GM21529 (cell line): Measurements from ENCODE around the gene TIGD1.

Experiments used
- ATAC-seq: cut with Tn5 transposase; IDR thresholded peaks from one replicate; pipeline ENCODE4 v1.9.1; 2021; ENCODE audit not compliant: unreplicated experiment

The TIGD1 gene

DNA sequence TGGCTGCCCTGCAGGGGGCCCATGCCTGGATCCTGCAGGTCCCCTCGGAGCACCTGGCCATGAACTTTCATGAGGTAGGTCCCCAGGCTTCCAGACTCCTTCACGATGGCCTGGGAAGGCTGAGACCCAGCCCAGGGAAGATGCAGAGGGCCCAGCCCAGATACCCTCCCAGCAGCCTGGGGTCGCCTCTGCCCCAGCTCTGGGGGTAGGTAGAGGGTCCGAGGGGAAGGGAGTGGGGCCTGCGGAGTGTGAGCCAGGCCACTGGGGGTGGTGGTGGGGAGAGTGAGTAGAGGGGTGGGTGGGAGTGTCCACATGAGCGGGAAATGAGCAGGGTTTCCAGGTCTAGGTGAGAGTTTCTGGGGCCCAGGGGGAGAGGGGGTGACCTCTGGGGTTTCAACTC, 25.6 kb downstream of the TIGD1 start:
- no peak for ATAC-seq

DNA sequence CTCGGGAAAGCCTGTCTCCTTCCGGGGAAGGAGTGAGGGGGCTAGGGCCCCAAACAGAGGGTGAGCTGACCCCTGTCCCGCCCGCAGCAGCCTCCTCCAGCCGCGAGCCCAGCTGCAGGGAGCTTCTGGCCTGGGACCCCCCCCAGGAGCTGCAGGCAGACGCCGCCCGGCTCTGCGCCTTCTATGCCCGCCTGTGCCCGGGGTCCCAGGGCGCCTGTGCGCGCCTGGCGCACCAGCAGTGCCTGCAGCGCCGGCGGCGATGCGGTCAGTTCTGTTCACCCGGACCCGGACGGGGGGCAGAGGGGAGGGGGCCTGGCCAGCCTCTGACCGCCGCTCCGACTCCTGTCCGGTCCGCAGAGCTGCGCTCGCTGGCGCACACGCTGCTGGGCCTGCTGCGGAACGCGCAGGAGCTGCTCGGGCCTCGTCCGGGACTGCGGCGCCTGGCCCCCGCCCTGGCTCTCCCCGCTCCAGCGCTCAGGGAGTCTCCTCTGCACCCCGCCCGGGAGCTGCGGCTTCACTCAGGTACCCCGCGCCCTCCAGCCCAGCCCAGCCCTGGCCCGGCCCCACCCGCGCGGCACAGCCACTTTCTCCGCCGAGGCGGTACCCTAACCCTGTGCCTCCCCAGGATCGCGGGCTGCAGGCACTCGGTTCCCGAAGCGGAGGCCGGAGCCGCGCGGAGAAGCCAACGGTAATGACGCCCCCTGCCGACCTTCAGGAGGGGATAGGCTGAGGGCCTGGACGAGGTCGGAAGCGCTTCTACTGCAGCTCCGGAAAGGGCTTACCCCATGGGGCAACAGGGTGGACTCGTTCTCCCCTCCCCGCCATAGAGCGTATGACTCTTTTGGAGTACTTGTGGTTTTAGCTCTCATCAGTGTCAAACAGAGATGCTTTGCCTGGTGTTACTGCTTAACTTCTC, 26.4 kb downstream of the TIGD1 start:
- ATAC-seq = no peak

DNA sequence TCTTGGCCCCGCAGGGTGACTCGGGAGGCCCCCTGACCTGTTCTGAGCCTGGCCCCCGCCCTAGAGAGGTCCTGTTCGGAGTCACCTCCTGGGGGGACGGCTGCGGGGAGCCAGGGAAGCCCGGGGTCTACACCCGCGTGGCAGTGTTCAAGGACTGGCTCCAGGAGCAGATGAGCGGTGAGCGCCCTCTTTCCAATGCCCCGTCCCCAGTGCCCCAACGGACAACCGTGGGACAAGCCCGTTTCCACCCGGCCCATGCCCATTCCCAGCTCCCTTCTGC, 27.0 kb downstream of the TIGD1 start:
- no peak for ATAC-seq

DNA sequence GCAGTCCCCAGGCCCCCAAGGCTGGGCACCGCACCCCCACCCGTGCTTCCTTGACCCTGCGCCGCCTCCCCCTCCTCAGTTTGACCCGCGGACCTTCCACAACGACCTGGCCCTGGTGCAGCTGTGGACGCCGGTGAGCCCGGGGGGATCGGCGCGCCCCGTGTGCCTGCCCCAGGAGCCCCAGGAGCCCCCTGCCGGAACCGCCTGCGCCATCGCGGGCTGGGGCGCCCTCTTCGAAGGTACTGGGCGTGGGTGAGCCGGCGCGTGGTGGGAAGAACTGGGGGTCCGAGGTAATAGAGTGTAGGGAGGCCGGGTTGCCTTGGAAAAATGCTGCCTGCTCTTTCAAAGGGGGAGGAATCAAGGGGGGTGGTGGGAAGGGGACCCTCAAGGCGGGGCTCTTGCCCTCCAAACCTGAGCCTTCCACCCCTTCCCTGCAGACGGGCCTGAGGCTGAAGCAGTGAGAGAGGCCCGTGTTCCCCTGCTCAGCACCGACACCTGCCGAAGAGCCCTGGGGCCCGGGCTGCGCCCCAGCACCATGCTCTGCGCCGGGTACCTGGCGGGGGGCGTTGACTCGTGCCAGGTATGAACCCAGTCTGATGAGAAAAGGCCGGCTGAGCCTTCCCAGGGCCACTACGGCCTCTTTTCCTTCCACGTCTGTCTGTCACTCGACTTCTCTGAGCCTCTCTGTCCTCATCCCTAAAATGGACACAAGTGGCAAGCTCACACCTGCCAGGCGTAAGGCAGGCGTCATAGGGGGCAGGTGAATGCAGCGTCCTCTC, 27.5 kb downstream of the TIGD1 start:
- no peak for ATAC-seq

DNA sequence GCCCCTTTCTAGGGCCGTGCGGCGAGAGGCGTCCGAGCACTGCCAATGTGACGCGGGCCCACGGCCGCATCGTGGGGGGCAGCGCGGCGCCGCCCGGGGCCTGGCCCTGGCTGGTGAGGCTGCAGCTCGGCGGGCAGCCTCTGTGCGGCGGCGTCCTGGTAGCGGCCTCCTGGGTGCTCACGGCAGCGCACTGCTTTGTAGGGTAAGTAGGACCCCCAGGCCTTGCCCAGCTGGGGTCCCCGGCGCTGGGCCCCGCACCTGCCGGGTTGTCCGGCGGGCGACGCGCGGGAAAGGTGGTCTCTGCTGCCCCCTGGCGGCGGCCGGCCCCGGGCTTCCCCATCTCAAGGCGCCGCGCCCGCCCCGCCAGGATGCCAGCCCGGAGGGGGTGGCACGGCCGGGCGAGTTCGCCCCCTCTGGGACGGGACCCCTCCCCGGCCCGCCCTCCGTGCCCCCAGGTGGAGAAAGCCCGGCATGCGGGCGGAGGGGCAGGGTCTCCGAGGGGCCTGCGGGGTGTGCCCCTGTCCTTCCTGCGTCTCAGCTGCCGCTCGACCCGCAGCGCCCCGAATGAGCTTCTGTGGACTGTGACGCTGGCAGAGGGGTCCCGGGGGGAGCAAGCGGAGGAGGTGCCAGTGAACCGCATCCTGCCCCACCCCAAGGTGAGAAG, 28.3 kb downstream of the TIGD1 start:
- ATAC-seq = no peak

DNA sequence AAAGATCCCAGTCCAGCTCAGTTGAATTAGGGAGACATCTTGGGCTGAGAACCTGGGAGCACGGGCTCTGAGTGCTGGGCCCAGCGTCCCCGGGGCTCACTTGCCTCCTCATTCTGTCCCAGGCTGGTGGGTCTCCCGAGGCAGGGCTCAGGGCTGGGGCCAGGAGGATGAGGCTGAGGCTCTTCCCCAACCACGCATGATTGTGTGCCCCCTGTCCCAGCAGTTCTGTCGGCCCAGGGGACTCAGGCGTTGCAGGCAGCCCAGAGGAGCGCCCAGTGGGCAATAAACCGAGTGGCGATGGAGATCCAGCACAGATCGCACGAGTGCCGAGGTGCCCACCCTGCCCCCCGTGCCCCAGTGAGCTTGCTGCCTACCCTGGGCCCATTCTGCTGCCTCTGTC, 29.3 kb downstream of the TIGD1 start:
- no peak for ATAC-seq

DNA sequence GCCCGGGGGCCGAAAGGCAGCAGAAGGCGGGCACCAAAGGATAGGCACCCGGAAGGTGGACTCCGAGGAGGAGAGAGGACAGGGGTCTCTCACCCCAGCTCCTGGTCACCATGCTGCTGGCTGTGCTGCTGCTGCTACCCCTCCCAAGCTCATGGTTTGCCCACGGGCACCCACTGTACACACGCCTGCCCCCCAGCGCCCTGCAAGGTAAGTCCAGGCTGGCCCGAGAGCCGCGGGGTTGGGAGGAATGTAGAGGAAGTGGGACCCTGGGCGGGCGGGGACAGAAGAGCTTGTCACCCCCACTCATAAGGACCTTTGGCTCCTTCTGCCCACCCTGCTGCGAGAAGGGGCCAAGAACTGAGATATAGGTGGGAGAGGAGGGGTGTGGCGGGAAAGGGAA, 29.9 kb downstream of the TIGD1 start:
- ATAC-seq = no peak

DNA sequence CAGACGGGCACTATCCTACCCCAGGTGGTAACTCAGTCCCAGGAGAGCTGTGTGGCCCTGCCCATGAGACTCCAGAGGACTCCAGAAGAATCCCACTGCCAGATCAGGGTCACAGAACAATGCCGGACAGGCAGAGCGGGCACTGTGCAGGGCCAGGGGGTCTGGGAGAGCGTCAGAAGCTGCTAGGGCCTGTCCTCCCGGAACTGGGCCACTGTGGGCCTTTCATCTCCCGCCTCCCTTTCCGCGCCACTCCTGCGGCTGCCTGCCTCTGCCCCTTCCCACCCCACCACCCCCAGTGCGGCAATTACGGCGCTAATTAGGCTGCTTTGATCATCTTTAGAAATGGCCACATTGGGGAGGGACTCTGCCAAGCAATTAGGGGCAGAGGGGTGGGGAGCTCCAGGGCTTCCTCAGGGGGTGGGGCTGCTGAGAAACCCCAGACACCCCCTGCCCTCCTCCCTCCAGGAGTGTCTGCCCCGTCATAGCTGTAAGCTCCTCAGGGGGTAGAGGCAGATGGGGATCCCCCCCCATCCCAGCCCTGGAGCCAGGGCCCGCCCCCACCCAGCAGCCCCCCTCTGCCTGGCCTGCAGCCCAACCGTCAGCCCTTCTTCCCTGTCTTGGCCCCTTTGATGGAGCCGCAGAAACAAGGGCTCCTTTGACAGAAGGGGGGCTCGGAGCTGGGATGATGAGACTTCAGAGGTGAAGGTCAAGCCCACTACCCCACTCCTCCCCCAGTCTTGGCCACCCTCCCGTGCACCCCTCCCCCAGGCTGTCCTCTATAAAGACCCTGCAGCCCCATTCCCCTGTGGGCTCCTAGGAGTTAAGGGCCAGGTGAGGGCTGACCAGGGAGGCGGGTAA, 30.5 kb downstream of the TIGD1 start, which contains the start of gene PRSS56:
Gene PRSS56, plus strand, starts transcription at position 808 of the 858 bp plus-strand sequence. CDS start 211 bp downstream, outside the sequence.
- ATAC-seq = no peak

DNA sequence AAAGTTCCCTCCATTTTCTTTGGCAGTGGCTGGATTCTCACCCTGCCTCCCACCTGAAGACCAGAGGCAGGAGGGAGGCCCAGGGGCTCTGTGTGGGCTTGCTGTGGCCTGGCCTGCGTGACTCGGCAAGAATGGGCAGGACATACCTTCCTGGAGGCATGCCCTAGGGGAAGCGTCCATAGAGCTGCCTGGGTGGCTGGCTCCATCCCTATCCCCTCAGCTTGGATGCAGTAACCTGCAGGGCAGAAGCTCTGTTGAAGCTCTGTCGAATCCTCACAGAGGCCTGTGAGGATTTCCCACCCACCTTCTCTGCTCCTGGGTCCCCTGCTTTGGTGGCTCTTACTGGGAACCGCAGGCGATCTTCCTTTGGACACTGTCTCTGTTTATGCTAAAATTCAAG, 31.5 kb downstream of the TIGD1 start:
- ATAC-seq = no peak

DNA sequence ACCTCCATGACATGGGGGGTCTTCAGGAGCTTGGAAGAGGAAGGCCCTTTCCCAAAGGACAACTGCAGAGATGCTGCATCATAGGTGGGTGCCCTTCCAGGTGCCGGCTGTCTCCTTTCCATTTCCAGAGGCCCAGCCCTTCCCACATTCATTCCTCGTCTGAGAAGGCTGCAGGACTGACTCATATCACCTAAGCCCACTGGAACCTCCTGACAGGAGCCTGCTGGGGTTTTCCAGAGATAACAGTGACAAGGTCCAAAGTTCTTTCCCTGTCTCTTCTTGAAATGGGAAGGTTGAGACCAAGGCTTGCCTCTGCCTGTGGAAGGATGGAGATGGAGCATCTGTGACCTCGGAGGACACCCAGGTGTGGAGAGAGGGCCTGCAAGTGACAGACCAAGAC, 33.8 kb downstream of the TIGD1 start:
- ATAC-seq = no peak

DNA sequence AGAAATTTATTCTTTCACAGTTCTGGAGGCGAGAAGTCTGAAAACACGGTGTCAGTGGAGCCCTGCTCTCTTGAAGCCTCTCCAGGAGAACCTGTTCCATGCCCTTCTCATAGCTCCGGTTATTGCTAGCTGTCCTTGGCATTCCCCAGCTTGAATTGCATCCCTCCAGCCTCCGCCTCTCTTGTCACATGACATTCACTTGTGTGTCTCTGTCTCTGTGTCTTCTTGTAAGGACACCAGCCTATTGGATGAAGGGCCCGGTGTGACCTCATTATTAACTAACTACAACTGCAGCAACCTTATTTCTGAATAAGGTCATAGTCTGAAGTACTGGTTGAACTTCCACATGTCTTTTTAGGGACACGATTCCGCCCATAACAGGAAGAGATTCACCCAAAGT, 34.7 kb downstream of the TIGD1 start:
- no peak for ATAC-seq

DNA sequence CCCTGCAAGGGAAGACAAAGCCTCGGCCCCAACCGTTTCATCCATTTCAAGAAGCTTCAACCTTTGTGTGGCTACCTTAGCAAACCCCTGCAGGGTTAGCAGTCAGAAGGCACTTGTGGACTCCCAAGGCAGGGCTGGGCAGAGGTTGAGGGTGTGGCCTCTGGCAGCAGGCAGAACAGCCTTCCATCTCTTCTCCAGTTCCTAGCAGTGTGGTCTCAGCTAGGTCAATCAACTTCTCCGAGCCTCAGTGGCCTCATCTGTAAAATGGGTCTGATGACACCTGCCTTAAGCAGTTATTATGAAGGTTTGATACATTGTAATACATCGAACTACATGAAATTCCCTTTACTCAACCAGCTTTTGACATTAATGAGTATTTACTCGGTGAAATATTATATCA, 37.0 kb downstream of the TIGD1 start:
- ATAC-seq = no peak

DNA sequence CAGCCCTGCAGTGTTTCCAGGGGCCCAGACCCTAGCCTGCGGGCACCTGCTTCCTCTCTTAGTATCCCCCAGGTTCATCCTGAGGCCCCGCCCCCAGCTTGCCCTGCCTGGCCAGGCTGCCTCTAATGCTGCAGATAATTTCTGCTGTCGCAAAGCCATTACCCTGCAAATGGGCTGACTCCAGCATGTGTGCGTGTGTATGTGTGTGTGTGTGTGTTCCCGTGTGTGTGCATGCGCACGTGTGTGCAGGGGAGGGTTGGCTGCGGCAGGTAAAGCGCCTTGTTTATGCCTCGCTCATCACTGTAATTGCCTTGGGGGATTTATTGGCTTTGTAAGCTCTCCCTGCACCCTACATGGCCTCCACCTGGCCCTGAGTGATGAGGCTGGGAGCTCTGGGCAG, 37.8 kb downstream of the TIGD1 start:
- ATAC-seq = no peak

DNA sequence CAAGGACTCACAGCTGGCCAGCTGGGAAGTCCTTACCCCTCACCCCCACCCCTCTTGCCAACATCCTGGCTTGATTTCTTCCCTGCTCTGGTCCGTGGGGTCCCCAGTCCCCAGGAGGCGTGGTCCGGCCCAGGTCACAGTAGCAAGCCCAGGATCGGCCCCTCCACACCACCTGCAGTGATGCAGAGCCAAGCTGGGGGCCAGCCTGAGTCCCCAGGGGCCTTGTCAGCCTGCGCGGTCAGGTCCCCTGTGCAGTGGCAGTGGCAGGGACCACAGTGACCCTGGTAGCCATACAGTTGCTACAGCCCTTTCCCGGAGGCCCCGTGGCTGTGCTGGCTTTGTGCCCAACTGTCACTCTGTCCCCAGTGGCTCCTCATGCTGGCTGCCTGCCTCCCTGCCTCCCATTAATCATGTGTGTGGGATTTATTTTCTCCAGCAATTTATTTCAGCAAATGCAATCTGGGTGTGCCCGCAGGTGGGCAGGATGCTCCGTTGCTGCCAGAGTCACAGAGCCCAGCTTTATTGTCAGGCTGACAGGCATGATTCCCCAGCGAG, 38.9 kb downstream of the TIGD1 start:
- no peak for ATAC-seq

DNA sequence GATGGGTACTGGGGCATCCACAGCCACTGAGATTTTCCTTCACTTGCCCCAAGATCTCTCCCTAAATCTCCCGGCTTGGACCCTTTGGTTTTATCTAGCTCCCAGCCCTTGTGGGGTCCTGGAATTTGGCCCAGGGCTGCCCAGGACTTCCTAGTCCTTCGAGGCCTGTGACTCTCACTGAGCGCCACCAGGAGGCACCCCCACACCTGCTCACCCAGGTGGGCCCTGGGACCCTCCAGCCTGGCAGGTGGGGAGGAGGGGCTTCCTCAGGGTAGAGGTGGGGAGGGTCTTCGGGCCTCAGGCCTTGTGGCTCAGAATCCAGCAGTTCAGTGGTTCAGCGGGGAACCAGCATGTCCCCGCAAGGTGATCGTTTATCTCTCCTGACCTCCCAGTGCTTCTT, 42.1 kb downstream of the TIGD1 start:
- no peak for ATAC-seq

DNA sequence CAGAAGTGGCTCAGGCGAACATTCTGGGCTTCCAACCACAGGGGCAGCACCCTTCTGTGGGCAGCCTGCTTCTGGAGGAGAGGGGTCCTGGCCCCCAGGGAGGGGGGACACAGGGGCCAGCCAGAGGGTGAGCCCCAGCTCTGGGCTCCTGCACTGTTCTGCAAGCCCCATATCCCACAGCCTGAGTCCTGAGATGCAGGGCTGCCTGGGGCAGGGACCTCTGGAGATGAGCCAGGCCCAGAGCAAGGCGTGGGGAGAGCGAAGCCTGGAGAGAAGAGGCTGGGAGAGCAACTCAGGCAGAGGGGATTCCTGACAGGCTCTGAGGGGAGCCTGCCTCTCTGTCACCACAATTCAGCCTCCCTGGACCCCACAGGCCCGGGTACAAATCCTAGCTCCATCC, 43.6 kb downstream of the TIGD1 start:
- ATAC-seq = no peak

DNA sequence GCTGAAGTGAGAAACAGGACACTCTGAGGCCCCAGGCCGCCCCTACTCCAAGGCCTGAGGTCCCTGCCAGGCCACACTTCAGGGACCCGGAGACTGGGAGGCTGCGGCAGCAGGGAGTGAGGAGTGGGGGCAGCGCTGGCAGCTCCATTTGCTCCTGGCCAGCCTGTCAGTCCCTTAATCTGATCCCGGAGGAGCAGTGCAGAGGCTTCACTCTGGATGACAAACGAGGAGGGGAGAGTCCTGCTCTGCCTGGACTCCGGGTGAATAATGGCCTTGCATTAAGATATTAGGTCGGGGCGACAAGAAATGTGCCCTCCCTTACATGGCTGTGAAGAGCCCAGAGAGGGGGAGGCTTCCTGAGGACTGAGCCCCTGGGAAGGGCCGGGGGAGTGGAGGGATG, 44.5 kb downstream of the TIGD1 start:
- no peak for ATAC-seq

DNA sequence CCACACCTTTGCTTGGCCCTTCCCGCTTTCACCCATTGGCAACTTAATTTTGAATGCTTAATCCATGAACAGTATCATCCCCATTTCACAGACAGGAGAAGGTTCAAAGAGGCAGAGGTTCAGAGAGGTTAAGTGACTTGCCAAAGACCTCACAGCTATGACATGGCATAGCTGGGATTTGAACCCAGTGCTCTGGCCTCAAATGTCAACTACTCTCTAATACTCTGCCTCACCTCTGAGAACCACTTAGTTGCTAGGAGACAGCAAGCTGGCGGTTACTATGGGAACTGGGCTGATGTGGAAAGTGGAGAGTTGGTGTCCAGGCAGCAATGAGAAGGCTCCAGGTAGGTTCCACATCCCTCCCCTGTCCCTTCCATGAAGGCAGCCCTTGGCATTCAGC, 45.9 kb downstream of the TIGD1 start:
- ATAC-seq = no peak

DNA sequence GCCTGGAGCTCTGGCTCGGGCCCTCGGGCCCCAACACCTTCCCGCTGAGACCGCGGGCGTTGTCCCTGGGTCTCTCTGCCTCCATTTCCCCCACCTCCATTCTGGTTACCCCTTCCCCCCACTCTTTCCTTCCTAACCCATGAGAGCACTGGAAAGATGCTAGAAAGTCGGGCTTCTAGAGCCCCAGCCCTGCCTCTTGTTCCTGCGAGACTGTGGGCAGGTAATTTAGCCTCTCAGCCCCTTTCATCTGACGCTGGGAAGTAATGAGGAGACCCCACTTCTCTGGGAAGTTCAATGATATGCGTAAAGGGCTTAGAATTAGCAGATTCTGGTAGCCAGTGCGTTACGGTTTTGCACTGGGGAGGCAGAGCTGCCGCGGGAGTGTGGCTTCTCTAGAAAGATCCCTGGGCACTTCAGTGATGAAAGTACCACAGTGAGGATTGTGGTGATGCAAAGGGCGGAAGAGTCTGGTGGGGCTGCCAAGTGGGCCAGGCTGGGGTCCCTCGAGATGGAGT, 46.5 kb downstream of the TIGD1 start:
- no peak for ATAC-seq
